GM18517 (cell line): Measurements from ENCODE around the gene CHN2.

Source experiments
- ATAC-seq: cut with Tn5 transposase; IDR thresholded peaks from one replicate; pipeline ENCODE4 v1.9.1; 2021; ENCODE audit warnings: mild to moderate bottlenecking, moderate library complexity; ENCODE audit not compliant: unreplicated experiment

The CHN2 gene

DNA sequence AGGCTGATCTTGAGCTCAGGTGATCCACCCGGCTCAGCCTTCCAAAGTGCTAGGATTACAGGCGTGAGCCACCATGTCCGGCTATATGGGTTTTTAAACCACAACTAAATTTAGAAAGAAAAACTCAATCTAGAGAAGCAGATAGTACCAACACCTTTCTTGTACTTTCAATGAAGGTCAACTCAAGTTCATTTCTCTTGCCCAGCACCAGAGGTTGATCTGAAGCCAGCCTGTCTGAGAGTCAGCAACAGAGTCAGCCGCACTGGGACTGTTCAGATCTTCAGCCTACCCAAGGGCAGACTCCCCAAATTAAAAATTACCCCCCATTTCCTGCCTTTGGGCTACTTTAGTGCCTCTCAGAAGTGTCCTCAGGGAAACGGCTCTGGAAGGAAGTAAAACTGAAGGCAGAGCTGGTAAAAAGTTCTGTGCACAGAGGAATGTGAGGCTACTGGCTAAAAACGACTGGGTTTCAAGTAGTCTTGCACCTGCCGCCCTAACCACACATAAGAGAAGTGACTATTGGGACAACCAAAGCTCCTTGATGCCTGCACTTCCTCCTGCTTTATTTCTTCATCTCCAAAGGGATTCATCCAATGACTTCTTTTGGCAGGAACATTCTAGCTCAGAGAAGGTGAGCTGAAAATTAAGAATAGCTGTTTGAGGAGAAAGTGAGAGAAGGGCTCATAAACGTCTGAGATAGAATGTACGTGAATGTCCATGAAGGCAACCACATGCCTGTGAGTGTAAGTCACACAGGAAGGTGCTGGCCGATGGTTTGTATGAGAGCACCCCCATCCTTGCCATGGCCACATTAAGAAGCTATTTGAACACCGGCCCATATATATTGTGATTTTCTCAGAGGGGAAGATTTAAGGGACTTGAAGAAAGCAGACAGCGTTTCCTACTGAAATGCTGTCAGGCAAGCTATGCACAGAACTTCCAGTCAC is 226.7 kb downstream of the CHN2 start:
- no peak for ATAC-seq

DNA sequence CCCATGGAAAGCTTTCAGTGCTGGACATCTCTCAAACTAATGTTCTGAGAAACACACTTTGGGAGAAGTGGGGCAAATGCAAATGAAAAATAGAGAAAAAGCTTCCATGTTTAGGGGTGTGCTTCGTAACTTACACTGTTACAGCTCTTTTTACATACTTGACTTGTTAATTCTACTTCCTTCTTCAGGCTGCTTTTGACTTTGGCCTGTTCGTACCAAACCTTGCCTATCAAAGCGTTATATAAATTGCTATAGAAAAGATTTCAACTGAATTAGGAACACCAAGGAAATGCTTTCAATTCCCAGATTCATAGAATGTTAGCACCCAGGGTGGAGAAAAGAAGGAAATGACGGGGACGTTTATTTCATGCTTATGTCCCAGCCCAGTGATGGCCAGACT is 228.3 kb downstream of the CHN2 start:
- ATAC-seq = no peak

DNA sequence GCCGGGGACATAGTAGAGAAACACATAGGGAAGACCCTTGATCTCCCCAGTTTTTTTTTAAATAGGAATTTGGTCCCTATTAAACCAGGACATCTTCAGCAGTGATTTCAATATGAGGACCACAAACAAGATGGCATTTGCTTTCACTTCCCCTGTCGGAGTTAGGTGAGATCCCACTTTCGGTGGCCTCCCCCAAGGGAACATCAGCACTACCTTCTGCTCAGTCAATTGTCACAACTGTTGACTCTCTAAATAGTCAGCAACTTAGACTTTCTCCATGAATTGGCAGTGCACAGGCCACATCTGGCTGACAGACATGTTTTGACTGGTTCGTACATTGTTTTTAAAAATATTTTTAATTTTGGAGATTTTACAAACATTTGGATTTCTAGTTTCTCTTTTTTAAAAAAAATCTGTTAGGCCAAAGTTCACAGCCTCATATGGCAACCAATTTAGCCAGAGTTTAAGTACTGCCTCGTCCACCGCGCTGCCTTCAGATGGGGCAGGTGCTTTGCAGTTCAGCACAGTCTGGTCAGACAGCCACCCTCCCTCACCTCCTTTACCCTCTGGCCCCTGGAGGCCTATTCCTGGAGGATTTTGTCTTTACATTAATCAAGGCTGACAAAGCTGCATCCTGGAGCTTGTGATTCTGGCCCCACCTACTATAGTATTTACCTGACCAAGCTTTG is 229.9 kb downstream of the CHN2 start:
- no peak for ATAC-seq

DNA sequence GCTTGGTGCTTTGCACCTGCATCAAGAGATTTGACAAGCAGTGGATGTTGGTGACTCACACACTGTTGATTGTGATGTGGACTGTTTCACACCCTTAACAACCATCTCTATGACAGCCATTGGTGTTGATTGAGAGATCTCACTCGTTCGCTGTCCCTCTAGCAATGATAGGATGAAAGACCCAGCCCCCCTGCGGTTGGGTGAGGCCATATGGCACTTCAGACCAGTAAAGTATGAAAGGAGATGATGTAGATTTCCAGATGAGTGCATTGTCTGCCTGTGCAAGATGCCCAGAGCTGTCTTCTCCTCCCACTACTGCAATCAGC is 230.4 kb downstream of the CHN2 start:
- ATAC-seq = no peak

DNA sequence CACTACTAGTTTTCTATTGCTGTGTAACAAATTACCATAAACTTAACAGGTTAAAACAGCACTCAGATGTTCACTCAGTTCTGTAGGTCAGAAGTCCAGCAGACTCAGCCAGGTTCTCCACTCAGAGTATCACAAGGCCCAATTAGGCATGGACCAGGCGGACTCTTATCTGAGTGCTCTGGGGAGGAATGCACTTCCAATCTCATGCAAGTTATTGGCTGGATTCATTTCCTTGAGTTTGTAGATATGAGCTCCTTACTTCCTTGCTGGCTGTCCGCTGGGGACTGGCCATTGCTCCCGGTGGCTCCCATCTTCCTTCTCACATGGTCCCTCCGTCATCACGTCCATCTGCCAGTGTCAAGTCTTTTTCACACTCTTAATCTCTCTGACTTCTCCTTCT is 232.0 kb downstream of the CHN2 start:
- no peak for ATAC-seq

DNA sequence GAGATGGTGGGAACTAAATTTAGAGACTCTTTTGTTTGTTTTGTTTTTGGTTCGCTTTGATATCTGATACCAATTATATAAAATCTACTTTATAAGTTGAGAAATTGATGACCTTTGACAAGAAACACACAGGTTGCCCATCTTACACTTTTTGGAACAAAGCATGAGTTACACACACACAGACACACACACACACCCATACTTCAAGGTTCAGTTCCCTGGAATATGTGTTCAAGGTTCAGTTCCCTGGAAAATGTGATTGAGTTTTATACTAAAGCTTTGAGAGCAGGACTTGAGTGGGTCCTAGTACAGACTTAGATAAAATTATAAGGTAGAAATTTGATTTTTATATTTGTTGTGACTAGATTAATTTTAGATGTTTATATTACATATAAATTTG is 234.8 kb downstream of the CHN2 start:
- no peak for ATAC-seq

DNA sequence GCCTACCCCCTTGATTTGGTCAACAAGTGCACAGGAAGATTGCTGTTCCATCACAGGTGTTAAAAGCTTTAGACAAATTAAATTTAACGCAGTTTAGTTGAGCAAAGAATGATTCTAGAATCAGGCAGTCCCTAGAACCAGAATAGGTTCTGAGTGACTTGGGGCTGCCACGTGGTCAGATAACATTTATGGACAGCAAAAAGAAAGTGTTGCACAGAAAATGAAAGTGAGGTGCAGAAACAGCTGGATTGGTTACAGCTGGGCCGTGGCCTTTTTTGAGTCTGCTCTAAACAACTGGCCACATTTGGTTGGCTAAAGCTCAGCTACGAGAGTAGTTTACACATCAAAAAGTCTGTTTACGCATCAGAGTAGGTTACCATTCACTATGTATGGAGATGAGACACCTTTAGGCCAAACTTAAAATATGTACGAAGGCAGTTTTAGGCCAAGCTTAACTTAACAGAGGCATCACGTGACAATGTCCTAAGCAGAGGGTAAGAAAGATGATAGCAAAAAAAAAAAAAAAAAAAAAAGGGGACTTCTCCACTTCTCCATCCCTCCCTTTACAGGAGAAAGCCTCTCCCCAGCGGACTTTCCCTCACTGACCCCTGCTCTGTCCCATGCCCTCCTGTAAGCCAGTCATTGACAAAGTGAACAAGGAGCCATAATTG is 235.8 kb downstream of the CHN2 start:
- ATAC-seq = no peak

DNA sequence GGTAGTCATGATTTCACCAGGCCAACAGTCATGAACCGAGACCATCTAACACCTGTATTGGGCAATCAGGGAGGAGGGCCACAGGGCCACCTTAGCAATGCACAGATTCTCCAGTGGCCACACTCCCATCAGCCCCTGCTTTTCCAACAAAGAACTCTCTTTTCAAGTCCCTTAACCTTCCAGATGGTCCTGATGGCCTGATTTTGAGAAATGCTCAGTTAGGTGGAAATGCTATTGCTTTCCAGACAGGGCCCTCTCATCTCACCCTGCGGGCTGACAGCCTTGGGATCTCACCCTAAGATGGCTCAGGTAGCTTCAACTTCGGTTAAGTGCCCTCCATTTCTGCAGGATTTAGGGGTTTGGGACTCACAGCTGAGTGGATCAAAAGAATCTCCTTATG is 237.1 kb downstream of the CHN2 start:
- no peak for ATAC-seq

DNA sequence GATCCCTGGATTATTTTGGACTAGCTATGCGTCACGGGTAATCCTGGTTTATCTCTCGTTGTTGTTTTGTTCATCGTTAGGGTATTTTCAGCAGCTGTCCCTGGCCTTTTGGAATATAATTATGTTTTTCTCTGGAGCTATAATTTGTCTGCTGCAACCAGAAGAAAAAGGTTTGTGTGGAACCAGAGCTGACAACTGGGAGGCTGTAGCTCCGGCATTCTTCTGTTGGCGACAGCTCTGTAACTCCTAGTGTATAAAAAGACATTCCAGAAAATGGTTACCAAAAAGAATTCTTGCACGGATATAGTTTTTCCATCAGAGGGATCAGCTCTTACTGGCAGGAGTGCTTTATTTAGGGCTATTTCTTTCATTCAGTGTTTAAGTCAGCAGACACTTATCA is 238.1 kb downstream of the CHN2 start:
- ATAC-seq = no peak

DNA sequence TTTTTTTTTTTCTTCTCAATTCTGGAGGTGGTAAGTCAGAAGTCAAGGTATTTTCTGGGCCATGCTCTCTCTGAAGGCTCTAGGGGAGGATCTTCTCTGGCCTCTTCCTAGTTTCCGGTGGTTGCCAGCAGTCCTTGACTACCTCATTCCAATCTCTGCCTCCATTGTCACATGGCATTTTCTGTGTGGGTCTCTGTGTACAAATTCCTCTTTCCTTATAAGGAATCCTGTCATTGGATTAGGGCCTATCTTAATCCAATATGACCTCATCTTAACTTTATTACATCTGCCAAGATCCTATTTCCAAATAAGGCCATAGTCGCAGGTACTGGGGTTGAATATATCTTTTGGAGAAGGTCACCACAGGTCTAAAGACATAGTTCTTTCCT is 239.8 kb downstream of the CHN2 start:
- ATAC-seq = no peak

DNA sequence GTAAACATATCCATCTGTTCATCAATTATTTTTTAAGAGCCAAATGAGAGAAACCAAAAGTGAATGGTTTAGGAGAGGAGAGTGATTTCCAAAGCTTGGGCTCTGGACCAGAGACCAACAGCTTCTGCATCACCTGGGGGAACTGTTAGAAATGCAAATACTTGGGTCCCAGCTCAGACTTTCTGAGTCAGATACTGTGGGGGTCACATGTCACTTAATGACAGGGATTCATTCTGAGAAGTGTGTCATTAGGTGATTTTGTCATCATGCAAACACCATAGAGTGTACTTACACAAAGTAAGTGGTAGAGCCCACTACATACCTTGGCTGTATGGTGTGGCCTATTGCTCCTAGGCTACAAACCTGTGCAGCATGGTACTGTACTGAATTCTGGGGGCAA is 240.6 kb downstream of the CHN2 start:
- ATAC-seq = no peak

DNA sequence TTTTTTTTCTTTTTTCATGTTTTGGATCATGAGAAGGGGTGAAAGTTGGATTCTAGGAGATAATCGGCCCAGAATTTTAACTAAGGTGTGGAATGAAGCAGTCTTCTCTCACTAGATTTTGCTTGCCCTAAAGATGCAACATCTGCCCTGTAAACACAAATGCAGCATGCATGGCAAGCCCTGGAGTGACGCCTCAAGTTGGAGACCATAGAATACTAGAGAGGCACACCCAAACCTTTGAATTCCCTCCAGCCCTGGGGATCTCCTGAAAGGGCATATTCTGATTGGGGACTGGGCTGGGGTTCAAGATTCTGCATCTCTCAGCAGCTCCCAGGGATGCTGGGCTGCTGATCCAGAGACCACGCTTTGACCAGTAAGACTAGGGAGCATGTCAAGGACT is 241.3 kb downstream of the CHN2 start:
- ATAC-seq = no peak

DNA sequence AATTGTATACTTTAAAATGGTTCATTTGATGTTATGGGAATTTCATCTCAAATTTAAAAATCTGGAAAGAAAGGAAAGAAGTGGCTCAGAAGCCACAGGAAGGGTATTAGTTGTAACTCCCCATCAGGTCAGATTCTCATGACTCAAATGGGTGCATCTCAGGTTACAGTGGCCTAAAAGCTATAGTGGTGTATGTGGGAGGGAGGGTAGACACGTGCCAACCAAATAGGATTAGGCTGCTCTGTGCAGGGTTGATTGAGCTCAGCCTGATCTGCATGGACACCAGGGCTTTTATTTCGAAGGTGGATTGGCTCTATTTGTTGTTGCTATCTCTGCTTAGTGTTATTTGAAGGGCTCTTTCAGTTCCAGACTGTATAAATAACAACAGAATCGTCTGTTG is 247.6 kb downstream of the CHN2 start:
- ATAC-seq = no peak

DNA sequence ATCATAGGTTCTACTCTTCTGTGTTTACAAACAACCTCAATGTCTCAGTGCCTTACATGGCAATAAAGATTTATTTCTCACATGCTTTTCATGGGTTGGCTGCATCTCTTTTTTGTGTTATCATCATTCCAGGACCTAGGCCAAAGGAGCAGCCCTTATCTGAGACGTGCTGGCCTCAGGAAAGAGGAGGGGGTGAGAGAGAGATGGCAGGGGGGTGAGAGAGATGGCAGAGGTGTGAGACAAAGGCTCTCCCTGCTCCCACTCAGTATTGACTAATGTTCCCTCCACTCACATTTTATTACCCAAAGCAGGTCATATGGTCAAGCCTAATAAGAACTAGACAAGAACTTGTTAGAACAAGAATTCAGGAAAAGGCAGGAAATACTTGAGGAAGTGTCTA is 249.0 kb downstream of the CHN2 start:
- no peak for ATAC-seq

DNA sequence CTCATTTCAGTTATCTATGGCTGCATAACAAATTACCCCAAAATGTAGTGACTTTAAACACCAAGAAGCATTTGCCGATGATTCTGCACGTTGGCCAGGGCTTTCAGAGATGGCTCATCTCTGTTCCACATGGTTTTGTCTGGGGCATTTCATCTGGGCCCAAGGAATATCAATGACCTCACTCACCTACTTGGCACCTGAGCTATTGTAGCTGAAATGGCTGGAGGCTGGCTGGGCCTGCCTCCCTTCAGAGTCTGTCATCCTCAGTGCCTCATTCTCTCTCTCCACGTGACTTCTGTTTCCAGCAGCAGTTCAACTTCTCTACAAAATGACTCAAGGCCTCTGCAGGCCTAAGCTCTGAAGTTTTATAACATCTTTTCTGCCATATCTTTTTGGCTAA is 249.7 kb downstream of the CHN2 start:
- ATAC-seq = no peak

DNA sequence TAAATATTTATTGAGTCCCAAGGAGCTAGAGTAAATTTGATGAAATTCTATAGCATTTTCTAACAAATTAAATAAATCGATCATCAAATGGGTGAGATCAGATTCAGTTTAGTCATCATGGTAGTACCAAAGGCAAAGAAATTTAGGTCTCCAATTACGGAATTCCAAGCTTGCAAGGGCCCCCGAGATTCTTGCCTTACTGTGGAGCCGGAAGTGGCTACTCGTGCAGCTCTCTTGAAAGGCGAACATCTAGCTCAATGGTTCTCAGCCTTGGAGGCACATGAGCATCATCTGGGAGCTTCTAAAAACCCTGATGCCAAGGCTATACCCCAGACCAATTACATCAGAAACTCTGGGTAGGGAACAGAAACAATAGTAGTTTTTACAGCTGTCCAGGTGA is 251.2 kb downstream of the CHN2 start:
- no peak for ATAC-seq

DNA sequence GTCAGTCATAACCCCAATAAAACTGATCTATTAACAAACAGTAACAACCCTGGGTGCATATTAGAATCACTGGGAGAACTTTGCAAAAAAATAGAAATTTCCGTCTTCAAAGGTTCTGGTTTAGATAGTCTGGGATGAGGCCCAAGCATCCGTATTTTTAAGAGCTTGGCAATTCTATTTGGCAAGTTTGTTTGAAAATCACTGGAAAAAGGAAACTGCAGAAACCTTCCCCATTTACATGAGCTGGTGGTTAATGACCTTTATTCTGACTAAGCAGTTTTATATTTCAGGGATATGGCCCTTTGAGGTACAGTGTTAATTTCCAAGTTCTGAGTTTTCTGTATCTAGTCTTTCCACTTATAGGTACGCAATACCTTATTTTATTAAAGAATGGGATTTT is 253.3 kb downstream of the CHN2 start:
- no peak for ATAC-seq

DNA sequence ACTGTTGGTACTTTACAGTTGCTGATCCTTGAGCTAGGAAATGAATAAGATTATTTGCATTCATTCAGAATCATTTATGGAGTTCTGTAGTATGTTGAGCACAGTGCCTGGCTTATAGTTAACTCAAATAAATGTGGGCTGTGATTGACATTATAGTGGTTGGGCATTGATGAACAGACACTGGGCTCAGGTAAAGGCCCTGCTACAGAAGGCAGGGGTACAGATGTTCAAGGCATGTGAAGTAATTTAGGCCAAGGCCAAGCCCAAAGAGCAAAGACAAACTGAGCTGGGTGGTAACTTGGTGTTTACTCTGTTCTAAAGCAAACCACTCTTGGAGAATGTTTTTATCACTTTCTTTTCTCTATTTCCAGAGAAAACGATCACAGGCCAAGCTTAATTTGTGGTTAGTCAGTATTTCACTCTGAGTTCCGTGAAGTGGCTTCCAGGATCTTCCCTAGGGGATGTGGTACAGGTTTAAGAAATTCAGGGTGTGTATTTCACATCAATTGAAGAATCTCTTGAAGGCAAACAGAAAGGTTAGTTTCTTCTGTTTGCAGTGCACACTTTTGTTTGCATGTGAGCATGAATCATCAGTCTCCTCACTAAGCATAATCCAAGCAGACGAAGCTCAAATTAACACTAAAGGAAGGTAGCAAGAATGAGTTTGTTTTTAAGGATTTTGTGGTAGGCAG is 255.1 kb downstream of the CHN2 start:
- no peak for ATAC-seq

DNA sequence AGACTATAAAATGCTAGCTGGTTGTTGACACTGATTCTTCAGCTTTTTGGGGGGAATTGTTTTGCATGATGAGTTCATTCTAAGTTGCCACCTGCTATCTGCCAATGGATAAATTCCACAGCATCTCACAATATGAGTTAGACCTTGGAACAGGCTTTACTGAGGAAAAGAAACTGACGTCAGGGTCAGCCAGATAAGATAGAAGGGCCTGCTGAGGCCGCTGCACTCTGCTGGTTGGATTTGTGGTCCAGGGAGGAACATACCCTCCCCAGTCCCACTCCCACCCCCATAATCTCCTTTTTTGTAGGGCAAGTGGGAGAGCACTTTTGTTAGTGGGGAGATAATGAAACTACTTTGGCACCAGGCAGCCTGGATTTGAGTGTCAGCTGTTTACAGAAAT is 258.4 kb downstream of the CHN2 start:
- ATAC-seq = no peak

DNA sequence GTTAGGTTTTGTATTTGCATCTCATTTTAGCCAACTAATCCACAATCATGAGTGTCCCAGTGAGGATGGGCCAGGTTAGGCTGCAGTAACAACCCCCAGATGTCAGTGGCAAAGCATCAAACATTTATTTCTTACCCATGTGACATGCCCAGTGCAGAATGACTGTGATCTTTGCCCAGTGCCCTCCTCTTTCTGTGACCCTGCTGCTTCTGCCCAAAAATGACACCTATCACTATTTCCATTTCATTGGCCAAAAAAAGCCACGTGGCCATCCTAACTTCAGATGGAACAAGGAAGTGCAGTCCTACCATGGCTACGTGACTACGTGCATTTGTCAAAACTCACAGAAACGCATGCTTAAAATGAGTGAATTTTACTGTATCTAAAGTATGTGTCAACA is 259.9 kb downstream of the CHN2 start:
- ATAC-seq = no peak

DNA sequence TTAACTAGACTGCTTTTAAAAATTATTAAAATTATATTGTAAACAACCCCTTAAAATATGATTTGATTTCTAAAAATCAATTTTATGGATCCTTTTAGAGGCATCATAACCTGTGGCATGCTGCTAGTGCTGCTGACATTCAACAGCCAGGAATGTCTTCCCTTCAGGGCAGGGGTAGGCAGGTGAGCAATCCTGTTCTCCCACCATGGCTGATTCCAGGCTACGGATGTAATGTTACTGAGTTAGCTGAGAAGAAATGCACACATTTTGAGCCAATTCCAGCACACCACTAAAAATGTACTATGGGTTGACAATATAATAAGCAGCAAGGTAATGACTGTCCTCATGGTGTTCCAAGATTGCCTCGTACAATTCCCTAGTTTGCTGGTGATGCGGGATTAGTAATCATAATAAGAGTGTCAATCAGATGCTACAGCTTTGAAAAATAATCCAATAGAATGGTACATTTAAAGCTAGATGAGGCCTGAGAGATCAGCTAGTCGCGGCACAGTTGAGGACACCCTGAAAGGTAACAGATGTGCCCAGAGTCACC is 260.4 kb downstream of the CHN2 start:
- no peak for ATAC-seq
